Middle frontal gyrus (tissue), 1 donor: ENCODE data around the gene ASB2.

Experiments
- DNase-seq: peaks from one replicate; pipeline ENCODE4 v3.0.0-alpha.2; 2015; ENCODE audit warnings: low spot score; ENCODE audit errors: extremely low spot score

Gene ASB2

GRCh38 chr14:93963692-93964091 lies 12.7 kb downstream of the ASB2 start:
- no peak for DNase-seq

GRCh38 chr14:93962701-93963601 lies 13.4 kb downstream of the ASB2 start:
- DNase-seq = no peak

DNA sequence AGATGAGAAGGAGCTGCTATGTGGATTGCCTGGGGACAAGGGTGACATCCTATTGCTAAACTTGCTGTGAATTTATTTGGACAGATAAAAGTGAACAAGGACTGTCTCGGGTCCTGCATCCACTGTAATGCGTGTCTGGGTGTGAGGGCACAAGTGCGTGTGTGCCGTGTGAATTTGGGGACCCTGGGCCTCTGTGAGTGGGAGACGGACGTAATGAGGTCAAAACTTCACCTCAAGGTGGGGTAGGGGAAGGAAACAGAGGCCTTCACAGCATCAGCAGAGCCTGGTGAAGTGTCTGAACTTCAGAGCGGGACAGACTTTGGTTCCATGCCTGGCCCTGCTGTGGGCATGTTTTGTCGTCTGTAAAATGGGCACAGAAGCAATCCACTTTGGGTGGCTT lies 14.8 kb downstream of the ASB2 start:
- DNase-seq = no peak

GRCh38 chr14:93960774-93961438 lies 15.5 kb downstream of the ASB2 start:
- no peak for DNase-seq

GRCh38 chr14:93960108-93960475 lies 16.3 kb downstream of the ASB2 start:
- no peak for DNase-seq

GRCh38 chr14:93959239-93960107 lies 16.9 kb downstream of the ASB2 start:
- DNase-seq = no peak

- DNase-seq = no peak
These were observed 17.7 kb downstream of the ASB2 start for GRCh38 chr14:93958567-93959238.

- no peak for DNase-seq
These were observed 18.4 kb downstream of the ASB2 start for GRCh38 chr14:93957751-93958566.

GRCh38 chr14:93957333-93957710 lies 19.0 kb downstream of the ASB2 start:
- DNase-seq = no peak

DNA sequence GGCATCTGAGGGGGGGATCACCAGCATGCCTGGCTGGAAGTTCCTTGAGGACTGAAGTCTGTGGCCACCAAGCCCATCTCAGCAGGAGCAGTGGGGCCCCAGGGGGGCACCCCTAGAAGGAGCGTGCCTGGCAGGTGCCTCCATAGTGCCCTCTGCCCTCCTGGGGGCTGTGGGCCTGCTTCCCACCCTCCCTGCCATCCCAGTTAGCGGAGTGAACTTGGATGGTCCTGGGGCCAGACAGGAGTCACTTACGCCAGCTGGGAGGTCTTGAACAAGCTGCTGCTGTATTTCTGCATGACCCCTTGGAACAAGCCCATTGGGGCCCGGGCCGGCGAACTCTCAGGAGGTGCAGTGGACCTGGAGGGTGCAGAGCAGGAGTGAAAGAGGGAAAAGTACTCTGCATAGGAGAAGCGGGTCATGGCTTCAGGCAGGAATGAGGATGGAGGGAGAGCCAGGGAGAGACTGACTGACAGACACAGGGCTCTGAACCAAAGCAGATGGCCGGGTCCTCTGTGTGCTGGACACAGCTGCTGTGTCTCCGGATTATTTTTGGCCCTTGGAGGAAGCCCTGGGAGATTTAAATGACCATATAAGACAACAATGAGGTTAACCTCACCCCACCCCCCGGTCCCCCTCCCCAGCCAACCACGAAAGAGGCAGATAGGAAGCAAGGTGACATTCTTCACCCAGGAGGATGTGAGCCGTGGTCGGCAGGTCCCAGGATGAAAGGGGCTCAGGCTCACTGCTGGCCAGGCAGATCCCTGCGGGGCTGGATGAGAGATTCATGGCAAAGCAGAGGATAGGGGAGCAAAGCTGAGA lies 19.6 kb downstream of the ASB2 start:
- DNase-seq = no peak

GRCh38 chr14:93955850-93956481 lies 20.4 kb downstream of the ASB2 start:
- DNase-seq = no peak

- no peak for DNase-seq
These were observed 21.2 kb downstream of the ASB2 start for GRCh38 chr14:93954900-93955849.

GRCh38 chr14:93954516-93954830 lies 21.9 kb downstream of the ASB2 start:
- no peak for DNase-seq

- no peak for DNase-seq
These were observed 22.4 kb downstream of the ASB2 start for GRCh38 chr14:93953739-93954515.

DNA sequence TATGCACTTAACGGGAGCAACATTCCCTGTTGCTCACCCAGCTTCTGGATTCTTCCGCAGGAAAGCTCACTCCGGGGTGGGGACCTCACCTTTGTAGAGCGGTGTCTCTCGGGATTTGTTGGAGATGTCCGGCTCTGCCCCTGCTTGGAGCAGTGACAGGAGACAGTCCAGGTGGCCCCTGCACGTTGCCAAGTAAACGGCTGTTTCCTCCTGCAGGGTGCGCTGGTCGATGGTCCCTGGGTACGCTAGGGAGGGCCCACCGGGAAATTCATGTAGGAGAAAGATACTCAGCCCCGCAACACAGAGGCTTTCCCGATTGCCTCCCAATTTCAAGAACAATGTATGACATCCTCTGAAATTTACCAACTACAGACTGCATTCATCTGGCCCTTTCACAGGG lies 23.1 kb downstream of the ASB2 start:
- DNase-seq = no peak

DNA sequence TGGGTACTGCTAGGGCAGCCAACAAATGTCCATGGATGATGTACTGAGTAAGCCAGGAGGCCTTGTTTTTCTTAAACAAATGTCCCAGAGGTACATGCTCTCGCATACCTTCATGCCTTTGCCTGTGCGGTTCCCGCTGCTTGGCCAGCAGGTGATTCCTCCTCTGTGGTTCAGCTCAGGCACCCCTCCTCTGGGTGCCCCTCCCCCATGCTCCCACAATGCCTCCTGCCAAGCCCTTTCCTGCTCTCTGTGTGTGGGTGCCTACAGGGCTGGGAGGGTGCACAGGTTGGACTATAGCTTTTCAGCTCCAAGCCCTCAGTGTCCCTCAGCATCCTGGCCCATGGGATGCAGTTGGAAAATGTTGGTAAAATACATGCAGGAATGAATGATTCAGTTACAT lies 23.5 kb downstream of the ASB2 start:
- DNase-seq = no peak
